Endothelial cell (in vitro differentiated cells): ENCODE results near the gene TDRD1. TPM values are rescaled to one million over a fixed set of nuclear protein-coding genes. Genes with fewer than 3 reads are reported as not detected.

Experiments used
- DNase-seq: peaks from one replicate; pipeline ENCODE4 v3.0.0; 2021; ENCODE audit warnings: low spot score
- H3K27ac Mint-ChIP-seq: one replicate; pipeline ENCODE4 v1.8.0; 2021; ENCODE audit warnings: mixed read lengths, inconsistent platforms; ENCODE audit not compliant: unreplicated experiment
- H3K27me3 Mint-ChIP-seq: one replicate; pipeline ENCODE4 v1.8.0; 2021; ENCODE audit warnings: mild to moderate bottlenecking, moderate library complexity, mixed read lengths, inconsistent platforms; ENCODE audit not compliant: unreplicated experiment
- H3K36me3 Mint-ChIP-seq: one replicate; pipeline ENCODE4 v1.8.0; 2021; ENCODE audit warnings: mild to moderate bottlenecking, low read depth, mixed read lengths, inconsistent platforms; ENCODE audit not compliant: unreplicated experiment
- H3K4me1 Mint-ChIP-seq: one replicate; pipeline ENCODE4 v1.8.0; 2021; ENCODE audit warnings: mild to moderate bottlenecking, mixed read lengths, inconsistent platforms; ENCODE audit not compliant: unreplicated experiment
- H3K4me3 Mint-ChIP-seq: one replicate; pipeline ENCODE4 v1.8.0; 2021; ENCODE audit warnings: mild to moderate bottlenecking, mixed read lengths, inconsistent platforms; ENCODE audit not compliant: unreplicated experiment
- H3K9me3 Mint-ChIP-seq: one replicate; pipeline ENCODE4 v1.8.0; 2021; ENCODE audit warnings: mixed read lengths, inconsistent platforms; ENCODE audit not compliant: unreplicated experiment
- CTCF ChIP-seq: fragments of 200-600 bp; sonication (generic); IDR thresholded peaks from one replicate; pipeline ENCODE4 v1.5.0; 2021; ENCODE audit warnings: antibody characterized with exemption; ENCODE audit not compliant: unreplicated experiment
- total RNA-seq: library from RNA; stranded (reverse); fragmentation: NEBNext Ultra II Directional; extraction: Animal tissue kit (Norgen Biotek cat#: 25700); gene quantifications from one replicate; pipeline ENCODE4 v1.2.1, GENCODE V29; 2021; ENCODE audit not compliant: unreplicated experiment

The TDRD1 gene
- total RNA-seq, 1 donor from 2014 or later: 0.18 TPM

GRCh38 chr10:114180937-114181336 lies 1.8 kb downstream of the TDRD1 start:
- no peak for TF ChIP-seq CTCF
- no peak overlapping the region for H3K27ac Mint-ChIP-seq
- H3K4me3 Mint-ChIP-seq: no peak overlapping the region

GRCh38 chr10:114181971-114182370 lies 2.8 kb downstream of the TDRD1 start:
- Mint-ChIP-seq H3K27ac (no peak overlapping the region), H3K4me3 (no peak overlapping the region), H3K27me3 (peaks cover 2% of the 10 kb centered on the region), H3K4me1 (no peaks in the 10 kb centered on the region), H3K9me3 (no peaks in the 10 kb centered on the region), H3K36me3 (no peaks in the 10 kb centered on the region)
- TF ChIP-seq CTCF: no peak
- no peak for DNase-seq

More at GRCh38 chr10:114180937-114181336, 1.8 kb downstream of the TDRD1 start:
- H3K4me1 Mint-ChIP-seq: no peaks in the 10 kb centered on the region
- H3K36me3 Mint-ChIP-seq: no peaks in the 10 kb centered on the region
- H3K9me3 Mint-ChIP-seq: no peaks in the 10 kb centered on the region
- no peak for DNase-seq
- peaks cover 2% of the 10 kb centered on the region for H3K27me3 Mint-ChIP-seq

GRCh38 chr10:114183563-114183962 lies 4.4 kb downstream of the TDRD1 start:
- no peak for TF ChIP-seq CTCF
- Mint-ChIP-seq H3K4me3 (no peak overlapping the region), H3K9me3 (no peaks in the 10 kb centered on the region), H3K27me3 (peaks cover 2% of the 10 kb centered on the region), H3K4me1 (no peaks in the 10 kb centered on the region), H3K36me3 (no peaks in the 10 kb centered on the region), H3K27ac (no peak overlapping the region)
- no peak for DNase-seq

- Mint-ChIP-seq H3K36me3 (no peaks in the 10 kb centered on the region), H3K27me3 (peaks cover 2% of the 10 kb centered on the region), H3K4me1 (no peaks in the 10 kb centered on the region), H3K27ac (no peak overlapping the region), H3K4me3 (no peak overlapping the region), H3K9me3 (no peaks in the 10 kb centered on the region)
- no peak for TF ChIP-seq CTCF
- DNase-seq: no peak
Observed at GRCh38 chr10:114184276-114184675, 5.1 kb downstream of the TDRD1 start.

GRCh38 chr10:114188001-114188400 lies 8.8 kb downstream of the TDRD1 start:
- Mint-ChIP-seq H3K27ac (no peak overlapping the region), H3K4me1 (no peaks in the 10 kb centered on the region), H3K27me3 (no peaks in the 10 kb centered on the region), H3K9me3 (no peaks in the 10 kb centered on the region), H3K36me3 (no peaks in the 10 kb centered on the region), H3K4me3 (no peak overlapping the region)
- TF ChIP-seq CTCF: no peak
- no peak for DNase-seq
